Effector memory CD4-positive, alpha-beta T cell (primary cell): ENCODE results near the gene ACKR2.
A peak's percentile ranks its signal among the peaks of the same experiment; 100 is the strongest.
"Not testable (repeated sequence)": the region's sequence is repeated elsewhere in the genome, so short reads cannot be mapped to it uniquely, and the experiment has no call there.

Experiments
- DNase-seq, 3 donors: peaks; one replicate each; pipeline ENCODE4 v3.0.0-alpha.2; 2020
- H3K27ac ChIP-seq: 2 replicates; pipeline ENCODE4 v1.7.0; 2013; ENCODE audit warnings: mild to moderate bottlenecking, low read length, moderate library complexity; ENCODE audit not compliant: insufficient read depth, poor library complexity, severe bottlenecking
- H3K27me3 ChIP-seq: replicated peaks from 2 replicates; pipeline ENCODE4 v1.7.0; 2013; ENCODE audit warnings: mild to moderate bottlenecking, low read length; ENCODE audit not compliant: insufficient read depth, control insufficient read depth, poor library complexity, severe bottlenecking
- H3K36me3 ChIP-seq: 2 replicates; pipeline ENCODE4 v1.7.0; 2013; ENCODE audit warnings: mild to moderate bottlenecking, low read length, moderate library complexity; ENCODE audit not compliant: control insufficient read depth, insufficient read depth
- H3K4me1 ChIP-seq: 2 replicates; pipeline ENCODE4 v1.7.0; 2013; ENCODE audit warnings: low read length, mild to moderate bottlenecking; ENCODE audit not compliant: control insufficient read depth, insufficient read depth, poor library complexity, severe bottlenecking
- H3K4me3 ChIP-seq: 2 replicates; pipeline ENCODE4 v1.7.0; 2013; ENCODE audit warnings: low read length, low read depth, mild to moderate bottlenecking; ENCODE audit not compliant: insufficient read depth, poor library complexity, severe bottlenecking
- H3K9me3 ChIP-seq: 2 replicates; pipeline ENCODE4 v1.7.0; 2013; ENCODE audit warnings: mild to moderate bottlenecking, low read length, moderate library complexity; ENCODE audit not compliant: control insufficient read depth

ACKR2 gene

DNA sequence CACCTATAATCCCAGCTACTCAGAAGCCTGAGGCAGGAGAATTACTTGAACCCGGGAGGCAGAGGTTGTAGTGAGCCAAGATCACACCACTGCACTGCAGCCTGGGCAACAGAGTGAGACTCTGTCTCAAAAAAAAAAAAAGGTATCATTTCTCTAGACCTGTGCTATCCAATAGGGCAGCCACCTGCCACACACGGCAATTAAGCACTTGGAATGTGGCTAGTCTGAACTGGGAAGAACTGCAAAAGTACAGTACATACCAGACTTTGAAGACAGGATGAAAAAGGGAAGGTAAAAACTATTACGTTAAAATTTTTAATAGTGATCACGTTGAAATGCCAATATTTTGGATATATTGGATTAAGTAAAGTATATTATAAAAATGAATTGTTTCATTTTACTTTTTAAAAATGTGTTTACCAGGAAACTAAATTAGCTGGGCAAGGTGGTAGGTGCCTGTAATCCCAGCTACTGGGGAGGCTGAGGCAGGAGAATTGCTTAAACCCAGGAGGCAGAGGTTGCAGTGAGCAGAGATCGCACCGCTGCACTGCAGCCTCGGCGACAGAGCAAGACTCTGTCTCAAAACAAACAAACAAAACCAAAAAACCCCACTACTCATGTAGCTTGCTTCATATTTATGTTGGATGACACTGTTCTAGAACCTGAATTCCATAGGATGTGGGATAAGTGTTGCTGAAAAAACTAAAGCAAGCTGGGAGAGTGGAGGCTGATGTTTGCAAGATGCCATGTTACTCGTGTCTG, 64.2 kb downstream of the ACKR2 start:
- H3K9me3 ChIP-seq = no peaks in the 10 kb centered on the region
- H3K27me3 ChIP-seq = no peaks in the 10 kb centered on the region
- H3K4me3 ChIP-seq = no peak overlapping the region
- DNase-seq = no peak
- no peaks in the 10 kb centered on the region for H3K36me3 ChIP-seq
- no peak overlapping the region for H3K27ac ChIP-seq
- H3K4me1 ChIP-seq = no peaks in the 10 kb centered on the region

DNA sequence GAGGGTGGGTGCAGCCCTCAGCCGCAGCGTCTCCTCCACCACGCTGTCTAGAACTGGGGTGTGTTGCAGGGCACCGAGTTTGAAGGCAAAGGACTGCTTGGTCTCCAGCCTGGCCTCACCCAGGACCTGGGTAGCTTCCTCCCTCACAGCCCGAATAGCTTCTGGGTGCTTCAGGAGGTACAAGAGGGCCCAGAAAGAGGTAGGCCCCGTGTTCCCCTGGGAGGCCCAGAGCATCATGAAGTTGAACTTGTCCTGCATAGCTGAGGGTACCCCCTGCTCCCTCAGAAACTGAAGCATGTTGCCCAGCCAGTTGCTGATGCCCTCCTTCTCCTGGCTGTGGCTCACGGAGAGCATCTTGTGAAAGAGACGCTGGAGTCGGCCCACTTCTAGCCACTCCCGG, 65.5 kb downstream of the ACKR2 start:
- DNase-seq = no peak
- no peaks in the 10 kb centered on the region for H3K36me3 ChIP-seq
- H3K4me3 ChIP-seq = no peak overlapping the region
- H3K27ac ChIP-seq = no peak overlapping the region
- H3K27me3 ChIP-seq = no peaks in the 10 kb centered on the region
- H3K4me1 ChIP-seq = no peaks in the 10 kb centered on the region
- no peaks in the 10 kb centered on the region for H3K9me3 ChIP-seq

DNA sequence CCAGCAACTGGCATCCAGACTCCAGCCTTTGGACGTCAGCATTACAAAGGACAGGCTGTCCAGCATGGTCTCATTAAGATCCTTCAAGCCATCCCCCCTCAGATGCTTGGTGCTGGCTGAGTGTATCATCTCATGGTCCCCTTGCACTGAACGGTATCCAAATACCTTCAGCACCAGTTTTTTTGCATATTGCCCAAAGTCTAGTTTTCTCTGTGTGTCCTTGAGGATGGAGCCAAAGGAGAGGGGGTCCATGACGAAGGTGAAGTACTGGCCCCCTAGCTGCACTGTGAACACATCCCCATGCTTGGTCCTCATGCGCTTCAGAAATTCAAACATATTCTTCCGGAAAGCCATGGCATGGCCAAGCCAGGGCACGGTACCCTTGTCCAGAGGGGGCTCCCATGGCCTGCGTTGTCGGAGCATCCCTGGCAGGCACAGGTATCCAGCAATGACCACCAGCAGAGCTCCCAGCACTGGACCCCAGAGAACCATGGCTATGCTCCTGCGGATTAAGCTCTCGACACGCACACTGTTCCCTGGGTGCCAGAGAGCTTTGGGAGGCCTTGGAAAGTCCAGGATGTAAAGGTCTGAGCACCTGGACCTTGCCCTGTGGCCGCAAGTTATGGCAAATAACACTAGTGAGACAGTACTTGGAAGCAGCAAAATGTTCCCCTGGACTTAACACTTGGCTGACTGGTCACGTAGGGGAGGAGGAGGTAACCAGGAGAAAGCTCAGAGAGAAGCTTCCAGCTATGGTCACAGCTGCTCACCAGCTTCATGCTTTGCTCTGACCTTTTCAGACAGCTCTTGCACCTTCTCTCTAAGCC, 66.3 kb downstream of the ACKR2 start, which contains the start of gene CYP8B1:
TSS of gene CYP8B1 (minus strand) at position 555 of the 827 bp plus-strand sequence. CDS start at position 492, 63 bp downstream.
- DNase-seq = no peak
- Histone ChIP-seq H3K27ac (no peak within 1 kb of the TSS), H3K36me3 (no peaks in the 10 kb centered on the region), H3K9me3 (no peaks in the 10 kb centered on the region), H3K4me1 (peaks cover 2% of the 10 kb centered on the region), H3K4me3 (no peak within 1 kb of the TSS), H3K27me3 (no peaks in the 10 kb centered on the region)

DNA sequence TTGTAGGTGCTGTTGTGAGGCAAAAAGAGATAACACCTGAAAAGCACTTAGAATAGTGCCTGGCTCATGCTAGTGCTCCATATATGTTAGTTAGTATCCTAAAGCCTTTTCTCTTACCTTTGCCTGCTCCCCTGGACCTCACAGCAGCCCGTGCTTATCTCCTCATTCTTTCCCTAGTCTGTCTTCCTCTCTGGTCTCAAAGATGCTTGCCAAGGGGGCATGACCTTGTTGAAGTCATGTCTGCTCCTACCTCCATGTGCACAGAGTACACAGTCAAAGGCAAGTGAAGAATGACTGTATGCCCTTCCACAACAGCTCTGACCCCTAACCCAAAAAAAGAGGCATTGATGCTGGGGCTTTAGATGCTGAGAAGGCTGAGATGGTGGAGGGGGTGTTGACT, 67.2 kb downstream of the ACKR2 start:
- no peak overlapping the region for H3K27ac ChIP-seq
- H3K4me3 ChIP-seq = no peak overlapping the region
- no peaks in the 10 kb centered on the region for H3K36me3 ChIP-seq
- no peaks in the 10 kb centered on the region for H3K9me3 ChIP-seq
- H3K27me3 ChIP-seq = no peaks in the 10 kb centered on the region
- H3K4me1 ChIP-seq = peaks cover 9% of the 10 kb centered on the region
- no peak for DNase-seq

DNA sequence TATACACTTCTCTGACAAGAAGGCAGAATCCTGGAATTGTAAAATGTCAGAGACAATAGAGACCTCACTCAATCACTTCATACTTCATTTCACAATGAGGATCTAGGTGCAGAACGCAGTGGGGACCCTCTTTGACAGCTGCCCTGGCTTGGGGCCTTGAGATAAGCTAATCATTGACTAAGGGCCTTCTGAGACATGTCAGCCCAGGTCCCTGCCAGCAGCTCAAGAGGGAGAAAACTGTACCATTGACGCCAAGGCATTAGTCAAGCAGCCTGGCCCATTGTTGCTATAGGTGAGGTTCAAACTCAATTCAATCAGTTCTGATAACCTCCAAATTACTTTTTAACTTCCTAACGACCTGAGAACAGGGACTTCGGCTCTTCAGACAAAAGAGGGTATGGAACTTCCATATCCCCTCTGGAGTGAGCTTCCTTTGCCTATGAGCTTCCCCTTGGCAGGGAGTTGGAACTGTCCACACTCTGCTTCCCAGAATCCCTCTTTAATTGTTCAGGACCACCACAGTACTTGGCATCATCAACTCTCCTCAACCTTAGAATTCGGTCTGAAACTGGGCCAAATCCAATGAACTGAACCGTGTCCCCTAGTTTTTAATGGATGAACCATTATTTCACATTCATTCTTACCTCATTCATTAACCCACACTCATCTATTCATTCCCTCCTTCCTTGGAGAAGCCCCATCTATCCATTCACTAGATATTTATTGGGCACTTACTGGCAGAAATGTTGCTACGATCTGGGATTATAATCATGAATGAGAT, 67.9 kb downstream of the ACKR2 start:
- no peaks in the 10 kb centered on the region for H3K27me3 ChIP-seq
- no peak for DNase-seq
- no peak overlapping the region for H3K4me3 ChIP-seq
- H3K27ac ChIP-seq = no peak overlapping the region
- H3K9me3 ChIP-seq = no peaks in the 10 kb centered on the region
- peaks cover 11% of the 10 kb centered on the region for H3K4me1 ChIP-seq
- no peaks in the 10 kb centered on the region for H3K36me3 ChIP-seq

DNA sequence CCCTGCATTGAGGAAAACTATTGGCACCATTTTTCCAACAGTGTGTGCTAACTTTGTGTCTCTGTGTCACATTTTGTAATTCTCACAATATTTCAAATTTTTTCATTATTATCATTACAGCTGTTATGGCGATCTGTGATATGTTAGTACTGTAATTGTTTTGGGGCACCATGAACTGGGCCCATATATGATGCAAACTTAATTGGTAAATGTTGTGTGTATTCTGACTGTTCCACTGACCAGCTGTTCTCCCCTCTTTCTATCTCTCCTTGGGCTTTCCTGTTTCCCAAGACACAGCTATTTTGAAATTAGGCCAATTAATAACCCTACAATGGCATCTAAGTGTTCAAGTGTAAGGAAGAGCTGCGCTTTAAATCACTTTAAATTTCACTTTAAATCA, 68.6 kb downstream of the ACKR2 start:
- Histone ChIP-seq H3K27ac (no peak overlapping the region), H3K4me3 (no peak overlapping the region), H3K36me3 (no peaks in the 10 kb centered on the region), H3K27me3 (no peaks in the 10 kb centered on the region), H3K9me3 (no peaks in the 10 kb centered on the region), H3K4me1 (peaks cover 11% of the 10 kb centered on the region)
- DNase-seq = no peak

DNA sequence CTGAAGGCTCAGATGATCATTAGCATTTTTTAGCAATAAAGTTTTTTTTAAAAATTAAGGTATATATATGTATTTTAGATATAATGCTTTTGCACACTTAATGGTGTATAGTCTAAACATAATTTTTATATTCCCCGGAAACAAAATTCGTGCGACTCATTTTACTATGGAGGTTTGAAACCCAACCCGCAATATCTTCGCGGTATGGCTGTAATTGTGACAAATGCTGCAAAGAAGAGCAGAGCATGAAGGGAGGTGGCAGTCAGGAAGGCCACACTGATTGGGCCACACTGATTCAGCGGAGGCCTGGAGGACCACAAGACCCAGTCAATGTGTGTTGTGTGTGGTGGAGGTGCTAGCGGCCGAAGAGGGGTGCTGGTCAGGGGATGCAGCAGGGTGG, 70.9 kb downstream of the ACKR2 start:
- Histone ChIP-seq H3K4me1 (peaks cover 11% of the 10 kb centered on the region), H3K4me3 (peak overlapping the region; percentile 64), H3K36me3 (no peaks in the 10 kb centered on the region), H3K27me3 (no peaks in the 10 kb centered on the region), H3K9me3 (no peaks in the 10 kb centered on the region), H3K27ac (no peak overlapping the region)
- DNase-seq = no peak

DNA sequence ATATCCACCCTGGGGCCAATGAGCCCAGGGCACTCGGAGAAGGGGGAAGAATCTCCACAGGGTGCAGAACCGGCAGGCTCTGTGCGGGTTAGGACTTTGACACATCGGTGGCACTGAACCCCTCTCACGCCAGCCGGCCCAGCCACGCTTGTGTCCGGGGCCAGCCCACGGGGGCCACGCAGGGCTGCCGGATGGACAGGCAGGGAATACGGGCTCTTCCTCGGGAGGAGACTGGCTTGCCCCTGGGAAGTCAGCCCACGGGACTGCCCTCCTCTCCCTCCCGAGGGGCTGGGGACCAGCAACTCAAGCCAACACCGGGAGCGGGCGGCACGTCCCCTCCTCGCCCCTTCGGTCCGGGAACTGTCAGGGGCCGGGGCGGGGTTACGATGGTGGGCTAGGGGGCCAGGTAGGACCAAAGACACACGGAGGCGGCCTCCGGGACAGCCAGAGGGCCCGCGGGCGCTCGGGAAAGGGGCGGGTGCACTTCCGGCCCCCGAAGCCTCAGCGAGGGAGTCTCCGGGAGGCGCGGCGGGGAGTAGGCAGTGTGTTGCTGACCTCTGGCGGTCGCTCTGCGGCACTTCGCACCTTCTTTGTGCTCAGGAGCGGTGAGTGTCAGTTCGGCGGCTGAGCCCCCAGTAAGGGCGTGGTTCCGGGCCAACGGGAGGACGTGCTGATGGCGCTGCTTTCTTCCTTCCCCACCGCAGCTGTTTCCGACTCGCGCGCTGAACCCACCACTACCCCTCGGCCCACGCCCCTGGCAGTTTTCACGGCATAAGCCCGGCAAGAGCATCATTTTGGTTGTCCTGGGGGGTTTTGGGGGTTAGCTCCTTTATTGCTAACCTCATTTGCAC, 71.6 kb downstream of the ACKR2 start:
- H3K4me3 ChIP-seq = peak overlapping the region; percentile 64
- no peaks in the 10 kb centered on the region for H3K9me3 ChIP-seq
- no peaks in the 10 kb centered on the region for H3K27me3 ChIP-seq
- peak overlapping the region; percentile 8 for H3K27ac ChIP-seq
- no peaks in the 10 kb centered on the region for H3K36me3 ChIP-seq
- peaks cover 11% of the 10 kb centered on the region for H3K4me1 ChIP-seq
- peak; percentile 68 to 80 (median 78) for DNase-seq

DNA sequence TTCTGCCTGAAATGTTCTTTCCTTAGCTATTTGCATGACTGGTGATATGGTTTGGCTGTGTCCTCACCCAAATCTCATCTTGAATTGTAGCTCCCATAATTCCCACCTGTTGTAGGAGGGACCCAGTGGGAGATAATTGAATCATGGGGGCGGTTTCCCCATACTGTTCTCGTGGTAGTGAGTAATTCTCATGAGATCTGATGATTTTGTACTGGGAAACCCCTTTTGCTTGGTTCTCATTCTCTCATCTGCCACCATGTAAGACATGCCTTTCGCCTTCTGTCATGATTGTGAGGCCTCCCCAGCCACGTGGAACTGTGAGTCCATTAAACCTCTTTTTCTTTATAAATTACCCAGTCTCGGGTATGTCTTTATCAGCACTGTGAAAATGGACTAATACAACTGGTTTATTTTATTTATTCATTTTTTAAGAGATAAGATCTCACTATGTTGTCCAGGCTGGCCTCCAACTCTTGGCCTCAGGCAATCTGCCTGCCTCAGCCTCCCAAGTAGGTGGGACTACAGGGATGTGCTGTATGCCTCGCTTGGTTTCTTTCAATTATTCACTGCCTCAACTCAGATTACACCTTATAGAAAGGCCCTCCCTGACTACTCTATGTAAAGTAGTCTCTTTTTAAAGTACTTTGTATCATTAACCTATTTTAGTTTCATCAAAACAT, 74.1 kb downstream of the ACKR2 start:
- not testable (repeated sequence) for H3K36me3 ChIP-seq, H3K9me3 ChIP-seq, H3K4me3 ChIP-seq, H3K27me3 ChIP-seq, DNase-seq, H3K27ac ChIP-seq
- H3K4me1 ChIP-seq = peaks cover 11% of the 10 kb centered on the region
